Measurements from ENCODE around the gene CAP2.

Gene CAP2

DNA sequence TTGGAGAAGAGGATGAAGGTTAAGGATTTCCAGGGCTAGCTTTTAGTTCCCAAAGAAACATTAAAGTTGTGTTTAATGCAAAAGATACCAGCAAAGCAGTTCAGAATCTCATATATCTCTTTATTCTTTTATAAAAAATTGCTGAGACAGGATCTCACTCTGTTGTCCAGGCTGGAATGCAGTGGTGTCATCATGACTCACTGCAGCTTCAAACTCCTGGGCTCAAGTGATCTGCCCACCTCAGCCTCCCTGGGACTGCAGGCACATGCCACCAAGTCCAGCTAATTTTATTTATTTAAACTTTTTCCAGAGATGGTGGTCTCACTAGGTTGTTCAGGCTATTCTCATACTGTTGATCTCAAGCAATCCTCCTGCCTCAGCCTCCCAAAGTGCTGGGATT lies 41.1 kb upstream of the CAP2 start:
- TF ChIP-seq ZNF565 (CRISPR knock-in tag; conservative IDR thresholded peaks at IDR 0.05; ENCODE audit: low read depth) (no peak), TOX (CRISPR knock-in tag; IDR thresholded peaks at IDR 0.05; ENCODE audit: borderline replicate concordance) (no peak), CSRNP3 (CRISPR knock-in tag; IDR thresholded peaks at IDR 0.05) (no peak), RARB (CRISPR knock-in tag; IDR thresholded peaks at IDR 0.05) (no peak), TSHZ2 (CRISPR knock-in tag; IDR thresholded peaks at IDR 0.05) (no peak), SNAI2 (CRISPR knock-in tag; IDR thresholded peaks at IDR 0.05) (no peak), PPARA (CRISPR knock-in tag; IDR thresholded peaks at IDR 0.05; ENCODE audit: borderline replicate concordance) (no peak), OSR1 (CRISPR knock-in tag; IDR thresholded peaks at IDR 0.05) (no peak), TCF4 (CRISPR knock-in tag; IDR thresholded peaks at IDR 0.05; ENCODE audit: borderline replicate concordance) (no peak), ZNF8 (CRISPR knock-in tag; IDR thresholded peaks at IDR 0.05) (no peak), GLIS3 (CRISPR knock-in tag; IDR thresholded peaks at IDR 0.05) (no peak), BACH2 (CRISPR knock-in tag; IDR thresholded peaks at IDR 0.05; ENCODE audit: borderline replicate concordance) (no peak), ZFP30 (CRISPR knock-in tag; IDR thresholded peaks at IDR 0.05) (no peak), ESRRG (CRISPR knock-in tag; IDR thresholded peaks at IDR 0.05) (no peak), ARNTL (CRISPR knock-in tag; IDR thresholded peaks at IDR 0.05; ENCODE audit: borderline replicate concordance, low read depth) (no peak), ZC3H10 (CRISPR knock-in tag; IDR thresholded peaks at IDR 0.05) (no peak), CSDC2 (CRISPR knock-in tag; IDR thresholded peaks at IDR 0.05) (no peak)
- TF ChIP-seq, protein P1, sequence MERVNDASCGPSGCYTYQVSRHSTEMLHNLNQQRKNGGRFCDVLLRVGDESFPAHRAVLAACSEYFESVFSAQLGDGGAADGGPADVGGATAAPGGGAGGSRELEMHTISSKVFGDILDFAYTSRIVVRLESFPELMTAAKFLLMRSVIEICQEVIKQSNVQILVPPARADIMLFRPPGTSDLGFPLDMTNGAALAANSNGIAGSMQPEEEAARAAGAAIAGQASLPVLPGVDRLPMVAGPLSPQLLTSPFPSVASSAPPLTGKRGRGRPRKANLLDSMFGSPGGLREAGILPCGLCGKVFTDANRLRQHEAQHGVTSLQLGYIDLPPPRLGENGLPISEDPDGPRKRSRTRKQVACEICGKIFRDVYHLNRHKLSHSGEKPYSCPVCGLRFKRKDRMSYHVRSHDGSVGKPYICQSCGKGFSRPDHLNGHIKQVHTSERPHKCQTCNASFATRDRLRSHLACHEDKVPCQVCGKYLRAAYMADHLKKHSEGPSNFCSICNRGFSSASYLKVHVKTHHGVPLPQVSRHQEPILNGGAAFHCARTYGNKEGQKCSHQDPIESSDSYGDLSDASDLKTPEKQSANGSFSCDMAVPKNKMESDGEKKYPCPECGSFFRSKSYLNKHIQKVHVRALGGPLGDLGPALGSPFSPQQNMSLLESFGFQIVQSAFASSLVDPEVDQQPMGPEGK (CRISPR knock-in tag; IDR thresholded peaks at IDR 0.05; ENCODE audit: borderline replicate concordance): no peak
- ATAC-seq: no peak

GRCh38 chr6:17353440-17354175 lies 39.8 kb upstream of the CAP2 start:
- TF ChIP-seq BACH2 (CRISPR knock-in tag; IDR thresholded peaks at IDR 0.05; ENCODE audit: borderline replicate concordance) (no peak), TOX (CRISPR knock-in tag; IDR thresholded peaks at IDR 0.05; ENCODE audit: borderline replicate concordance) (no peak), RARB (CRISPR knock-in tag; IDR thresholded peaks at IDR 0.05) (no peak), ESRRG (CRISPR knock-in tag; IDR thresholded peaks at IDR 0.05) (no peak), ZFP3 (CRISPR knock-in tag; IDR thresholded peaks at IDR 0.05) (no peak), ZNF8 (CRISPR knock-in tag; IDR thresholded peaks at IDR 0.05) (no peak), SNAI2 (CRISPR knock-in tag; IDR thresholded peaks at IDR 0.05) (no peak), GLIS3 (CRISPR knock-in tag; IDR thresholded peaks at IDR 0.05) (no peak), ARNTL (CRISPR knock-in tag; IDR thresholded peaks at IDR 0.05; ENCODE audit: borderline replicate concordance, low read depth) (no peak)
- TF ChIP-seq, protein P1 (CRISPR knock-in tag; IDR thresholded peaks at IDR 0.05; ENCODE audit: borderline replicate concordance): no peak
- ATAC-seq: no peak

GRCh38 chr6:17354700-17355403 lies 38.5 kb upstream of the CAP2 start:
- ATAC-seq: no peak
- TF ChIP-seq ZFP30 (CRISPR knock-in tag; IDR thresholded peaks at IDR 0.05) (no peak), CSDC2 (CRISPR knock-in tag; IDR thresholded peaks at IDR 0.05) (no peak), CSRNP3 (CRISPR knock-in tag; IDR thresholded peaks at IDR 0.05) (no peak), ARNTL (CRISPR knock-in tag; IDR thresholded peaks at IDR 0.05; ENCODE audit: borderline replicate concordance, low read depth) (no peak), BACH2 (CRISPR knock-in tag; IDR thresholded peaks at IDR 0.05; ENCODE audit: borderline replicate concordance) (no peak), ISL1 (CRISPR knock-in tag; IDR thresholded peaks at IDR 0.05) (no peak), GLIS3 (CRISPR knock-in tag; IDR thresholded peaks at IDR 0.05) (no peak), ZFP3 (CRISPR knock-in tag; IDR thresholded peaks at IDR 0.05) (no peak), CREB5 (CRISPR knock-in tag; IDR thresholded peaks at IDR 0.05; ENCODE audit: low read depth) (no peak), SNAI2 (CRISPR knock-in tag; IDR thresholded peaks at IDR 0.05) (no peak), ZNF70 (CRISPR knock-in tag; IDR thresholded peaks at IDR 0.05) (no peak), ZNF565 (CRISPR knock-in tag; conservative IDR thresholded peaks at IDR 0.05; ENCODE audit: low read depth) (no peak), ESRRG (CRISPR knock-in tag; IDR thresholded peaks at IDR 0.05) (no peak), TCF4 (CRISPR knock-in tag; IDR thresholded peaks at IDR 0.05; ENCODE audit: borderline replicate concordance) (no peak), ZC3H10 (CRISPR knock-in tag; IDR thresholded peaks at IDR 0.05) (no peak)
